B cell (primary cell): Measurements from ENCODE around the gene PAK1IP1. TPM values are rescaled to one million over a fixed set of nuclear protein-coding genes. Genes with fewer than 3 reads are reported as not detected.

Source experiments
- ATAC-seq: fragments of 200-7000 bp; cut with Tn5 transposase; one replicate; pipeline ENCODE4 v1.10.0; 2021; ENCODE audit warnings: low read depth, mild to moderate bottlenecking, moderate number of reproducible peaks, moderate library complexity
- CTCF ChIA-PET: fragments of 350-600 bp; sonication (Branson Sonifier 250); formaldehyde crosslinking; loops from one replicate; lab custom pipeline; 2021; ENCODE audit warnings: antibody characterized with exemption, inconsistent platforms; lab: Charles Lee
- POLR2A ChIA-PET: fragments of 350-600 bp; sonication (Branson Sonifier 250); formaldehyde crosslinking; loops from one replicate; lab custom pipeline; 2021; ENCODE audit warnings: antibody characterized with exemption; lab: Charles Lee
- DNase-seq: peaks from one replicate; pipeline ENCODE4 v3.0.0; 2013
- H2AFZ ChIP-seq: 2 replicates; pipeline ENCODE4 v1.6.1; 2012; ENCODE audit warnings: mild to moderate bottlenecking, low read depth, low read length; ENCODE audit not compliant: insufficient read depth, poor library complexity, severe bottlenecking
- H3K27ac ChIP-seq, 2 donors: 1 replicate in 1 of 2; 2 replicates in 1 of 2; pipeline ENCODE4 v1.5.1; 2012 to 2013; ENCODE audit warnings: low read length in 2 of 2, mild to moderate bottlenecking in 2 of 2, moderate library complexity in 1 of 2
- H3K27me3 ChIP-seq, 4 experiments: fragments of 200-600 bp in 1 of 4; sonication (generic) in 1 of 4; replicated peaks in 1 of 4; 1 replicate in 2 of 4; 2 replicates in 2 of 4; pipeline versions ENCODE4 v1.6.1 to v1.7.0; 2013 to 2016; ENCODE audit warnings: low read length in 3 of 4, mild to moderate bottlenecking in 2 of 4, mixed read lengths in 1 of 4, moderate library complexity in 1 of 4; ENCODE audit not compliant: insufficient read depth in 4 of 4, control insufficient read depth in 3 of 4; ENCODE audit errors: control extremely low read depth in 1 of 4
- H3K36me3 ChIP-seq, 2 experiments: replicated peaks in 1 of 2; 1 replicate in 1 of 2; 2 replicates in 1 of 2; pipeline versions ENCODE4 v1.6.1 to v1.7.1; 2013; ENCODE audit warnings: low read length in 1 of 2; ENCODE audit not compliant: insufficient read depth in 2 of 2, control insufficient read depth in 1 of 2; ENCODE audit errors: control extremely low read depth in 1 of 2, extremely low read depth in 1 of 2
- H3K4me1 ChIP-seq, 2 donors: fragments of 200-600 bp in 1 of 2; sonication (generic) in 1 of 2; 1 replicate in 1 of 2; 2 replicates in 1 of 2; pipeline versions ENCODE4 v1.5.1 to v1.6.1; 2013 to 2017; ENCODE audit warnings: low read length in 2 of 2; ENCODE audit not compliant: control insufficient read depth in 2 of 2, insufficient read depth in 2 of 2
- H3K4me2 ChIP-seq: replicated peaks from 2 replicates; pipeline ENCODE3; 2012; ENCODE audit warnings: mild to moderate bottlenecking, low read depth, low read length; ENCODE audit not compliant: poor library complexity, severe bottlenecking
- H3K4me3 ChIP-seq, 5 experiments: fragments of 200-600 bp in 1 of 5; sonication (generic) in 1 of 5; 1 replicate in 3 of 5; 2 replicates in 2 of 5; pipeline versions ENCODE4 v1.5.1 to v1.7.0; 2011 to 2016; ENCODE audit warnings: low read length in 4 of 5, mild to moderate bottlenecking in 4 of 5, low read depth in 2 of 5, control low read depth in 1 of 5, moderate library complexity in 1 of 5; ENCODE audit not compliant: insufficient read depth in 1 of 5; ENCODE audit errors: control extremely low read depth in 1 of 5, extremely low read depth in 1 of 5
- H3K79me2 ChIP-seq: fragments of 200-600 bp; sonication (generic); one replicate; pipeline ENCODE4 v1.6.0; 2016; ENCODE audit warnings: low read length; ENCODE audit not compliant: control insufficient read depth, insufficient read depth
- H3K9ac ChIP-seq: fragments of 200-600 bp; sonication (generic); 2 replicates; pipeline ENCODE4 v1.6.1; 2017; ENCODE audit warnings: mild to moderate bottlenecking, low read length, moderate library complexity
- H3K9me3 ChIP-seq, 3 donors: one replicate each; pipeline versions ENCODE4 v1.6.1 to v1.7.1; 2013; ENCODE audit warnings: low read length in 2 of 3; ENCODE audit not compliant: control insufficient read depth in 2 of 3, insufficient read depth in 1 of 3; ENCODE audit errors: control extremely low read depth in 1 of 3
- H4K20me1 ChIP-seq: 2 replicates; pipeline ENCODE4 v1.6.0; 2012; ENCODE audit warnings: mild to moderate bottlenecking, low read length; ENCODE audit not compliant: insufficient read depth, control insufficient read depth, poor library complexity, severe bottlenecking
- H3K27ac Mint-ChIP-seq: one replicate; pipeline ENCODE4 v1.8.0; 2021; ENCODE audit warnings: mixed read lengths
- H3K27me3 Mint-ChIP-seq: one replicate; pipeline ENCODE4 v1.8.0; 2021; ENCODE audit warnings: mixed read lengths
- H3K4me1 Mint-ChIP-seq: one replicate; pipeline ENCODE4 v1.8.0; 2021; ENCODE audit warnings: mixed read lengths
- H3K4me3 Mint-ChIP-seq: one replicate; pipeline ENCODE4 v1.8.0; 2021; ENCODE audit warnings: mixed read lengths
- H3K9me3 Mint-ChIP-seq: one replicate; pipeline ENCODE4 v1.8.0; 2022; ENCODE audit warnings: mixed read lengths; ENCODE audit not compliant: insufficient read depth
- EZH2 ChIP-seq: IDR thresholded peaks from 2 replicates; pipeline ENCODE4 v1.6.1; 2012; ENCODE audit warnings: borderline replicate concordance, low read depth, mild to moderate bottlenecking, moderate library complexity, low read length; ENCODE audit not compliant: insufficient read depth, poor library complexity, severe bottlenecking
- WGBS: methylation state at CpG from one replicate; pipeline ENCODE4 v1.1.5; 2013; ENCODE audit warnings: missing lambda C conversion rate; ENCODE audit not compliant: insufficient coverage; 5-methylcytosine and 5-hydroxymethylcytosine counted together
- intact Hi-C: fragments of 100-400 bp; cut with micrococcal nuclease; formaldehyde crosslinking; loops from one replicate; pipeline ENCODE4 v1.10.0; 2022
- polyA plus RNA-seq: library from polyadenylated mRNA; depleted of rRNA; stranded (reverse); fragments of >200 nt; gene quantifications from 2 replicates; pipeline ENCODE4 v1.2.3, GENCODE V29; 2012
- total RNA-seq, 2 donors: library from RNA; stranded (reverse); fragments of 120-200 nt in 1 of 2; gene quantifications; 1 replicate in 1 of 2; 2 replicates in 1 of 2; pipeline versions ENCODE4 v1.2.3 to v1.2.4, GENCODE V29; 2013 to 2022
- TF ChIP-seq, protein P1 (sequence below): fragments of 200-600 bp; IDR thresholded peaks from one replicate; pipeline ENCODE4 v1.8.0; 2022; ENCODE audit warnings: antibody characterized with exemption, mild to moderate bottlenecking

The PAK1IP1 gene
- total and polyA plus RNA-seq, 2 donors (not counting 1 experiment from before 2014, with no cell fraction given): 3.8 to 6.1 TPM

DNA sequence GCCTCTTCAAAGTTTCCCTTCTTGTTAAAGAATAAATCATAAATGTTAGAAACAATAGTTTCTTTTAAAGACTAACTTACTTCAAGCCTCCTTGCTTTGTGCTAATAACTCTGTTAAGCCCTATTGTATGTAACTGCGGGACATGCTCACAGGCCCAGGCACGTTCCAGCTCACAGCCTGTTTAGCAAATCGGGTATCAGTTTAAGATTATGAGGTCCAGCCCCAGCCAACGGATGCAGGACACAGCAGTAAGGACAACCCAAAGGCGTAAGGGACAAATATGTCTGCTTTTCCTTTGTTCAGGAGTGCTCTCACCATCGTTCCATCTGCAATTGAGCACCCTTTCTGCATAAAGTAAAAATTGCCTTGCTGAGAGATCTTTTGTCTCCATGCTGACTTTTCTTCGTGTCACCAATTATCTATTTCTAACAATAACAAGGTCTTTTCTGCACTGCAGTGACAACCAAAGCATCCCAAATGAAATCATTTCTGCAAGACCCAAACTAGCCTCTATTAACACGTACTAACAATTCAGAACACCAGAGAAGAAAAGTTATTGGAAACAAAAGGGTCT is 1.7 kb upstream of the PAK1IP1 start:
- TF ChIP-seq, protein P1, sequence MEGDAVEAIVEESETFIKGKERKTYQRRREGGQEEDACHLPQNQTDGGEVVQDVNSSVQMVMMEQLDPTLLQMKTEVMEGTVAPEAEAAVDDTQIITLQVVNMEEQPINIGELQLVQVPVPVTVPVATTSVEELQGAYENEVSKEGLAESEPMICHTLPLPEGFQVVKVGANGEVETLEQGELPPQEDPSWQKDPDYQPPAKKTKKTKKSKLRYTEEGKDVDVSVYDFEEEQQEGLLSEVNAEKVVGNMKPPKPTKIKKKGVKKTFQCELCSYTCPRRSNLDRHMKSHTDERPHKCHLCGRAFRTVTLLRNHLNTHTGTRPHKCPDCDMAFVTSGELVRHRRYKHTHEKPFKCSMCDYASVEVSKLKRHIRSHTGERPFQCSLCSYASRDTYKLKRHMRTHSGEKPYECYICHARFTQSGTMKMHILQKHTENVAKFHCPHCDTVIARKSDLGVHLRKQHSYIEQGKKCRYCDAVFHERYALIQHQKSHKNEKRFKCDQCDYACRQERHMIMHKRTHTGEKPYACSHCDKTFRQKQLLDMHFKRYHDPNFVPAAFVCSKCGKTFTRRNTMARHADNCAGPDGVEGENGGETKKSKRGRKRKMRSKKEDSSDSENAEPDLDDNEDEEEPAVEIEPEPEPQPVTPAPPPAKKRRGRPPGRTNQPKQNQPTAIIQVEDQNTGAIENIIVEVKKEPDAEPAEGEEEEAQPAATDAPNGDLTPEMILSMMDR: no peak
- TF ChIP-seq EZH2: no peak
- no peaks in the 10 kb centered on the region for H3K9me3 ChIP-seq
- no peak for ATAC-seq
- H3K9ac ChIP-seq: no peak overlapping the region
- Mint-ChIP-seq H3K4me3 (peak overlapping the region; percentile 97), H3K4me1 (peaks cover 30% of the 10 kb centered on the region), H3K27me3 (peaks cover 2% of the 10 kb centered on the region), H3K27ac (peak overlapping the region; percentile 54), H3K9me3 (no peaks in the 10 kb centered on the region)
- intact Hi-C loops: no loop called here
- peaks cover 0 to 6% (median 0%) of the 10 kb centered on the region in 4 experiments for H3K27me3 ChIP-seq
- peak overlapping the region in 2 of 5 experiments; percentile 90 to 97 for H3K4me3 ChIP-seq
- H3K36me3 ChIP-seq: peaks cover 0 to 4% of the 10 kb centered on the region in 2 experiments
- peaks cover 38% of the 10 kb centered on the region for H3K79me2 ChIP-seq
- no peaks in the 10 kb centered on the region for H4K20me1 ChIP-seq
- no peak overlapping the region for H2AFZ ChIP-seq
- H3K27ac ChIP-seq: no peak overlapping the region
- POLR2A ChIA-PET: no interaction called here
- DNase-seq: no peak
- 96% methylated on average over 6 of the region's 8 CpGs for WGBS
- H3K4me2 ChIP-seq: peak overlapping the region; percentile 86
- peaks cover 16 to 28% of the 10 kb centered on the region in 2 donors for H3K4me1 ChIP-seq
- CTCF ChIA-PET: interaction anchor here (3.8 kb wide), 1 partner anchor 181 kb away, joined by 39 read pairs; no protein-coding TSS in a partner anchor

DNA sequence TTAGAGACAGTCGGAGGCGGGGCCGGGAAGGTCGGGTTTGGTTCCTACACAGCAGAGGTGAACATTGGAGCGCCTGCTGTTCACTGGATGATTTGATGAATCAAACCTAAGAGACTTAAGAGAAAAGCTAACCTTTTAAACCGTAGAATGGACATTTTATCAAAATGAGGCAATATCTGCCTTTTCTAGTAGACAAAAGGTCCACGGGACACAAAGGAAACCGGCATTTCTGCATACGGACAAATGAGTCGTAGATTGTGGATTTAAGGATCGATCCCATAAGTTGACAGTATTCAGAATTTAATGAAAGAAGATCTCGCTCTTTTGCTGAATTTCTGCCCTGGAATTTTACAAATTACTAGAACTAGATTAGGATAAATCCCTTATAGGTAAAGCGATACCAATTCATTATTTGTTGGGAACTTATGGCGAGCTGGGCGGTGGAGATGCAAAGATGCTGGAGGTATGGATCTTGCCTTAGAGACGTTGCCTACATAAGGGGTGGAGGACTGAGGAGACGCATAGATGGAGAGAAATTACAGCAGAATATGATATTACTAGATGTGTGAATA is 400 bp downstream of the PAK1IP1 start:
- peak overlapping the region; percentile 87 for H3K9ac ChIP-seq
- 0% methylated on average over 9 of the region's 17 CpGs for WGBS
- H3K27ac Mint-ChIP-seq: peak overlapping the region; percentile 100

More for the DNA sequence above, 400 bp downstream of the PAK1IP1 start:
- peaks cover 30% of the 10 kb centered on the region for H3K4me1 Mint-ChIP-seq
- ATAC-seq (no peak), DNase-seq (no peak)
- Histone ChIP-seq H4K20me1 (no peaks in the 10 kb centered on the region), H3K27ac (peak overlapping the region; percentile 96 to 99), H3K4me1 (peaks cover 16 to 28% of the 10 kb centered on the region in 2 donors), H2AFZ (peak overlapping the region; percentile 90), H3K4me2 (peak overlapping the region; percentile 86), H3K79me2 (peaks cover 39% of the 10 kb centered on the region), H3K27me3 (no peaks in the 10 kb centered on the region), H3K36me3 (peaks cover 0 to 17% of the 10 kb centered on the region in 2 experiments), H3K9me3 (no peaks in the 10 kb centered on the region), H3K4me3 (peak overlapping the region; percentile 73 to 97 (median 95))
- CTCF ChIA-PET: interaction anchor here (0.7 to 3.8 kb wide), 10 partner anchors 24 to 217 kb away, joined by 3 to 39 read pairs (median 4); partner anchors contain the start of gene TMEM14C
- intact Hi-C loops: no loop called here
- no peaks in the 10 kb centered on the region for H3K9me3 Mint-ChIP-seq
- H3K4me3 Mint-ChIP-seq: peak overlapping the region; percentile 97
- POLR2A ChIA-PET: interaction anchor here (0.6 to 2.3 kb wide), 16 partner anchors 24 to 291 kb away, joined by 3 to 16 read pairs (median 4); partner anchors contain the start of gene TMEM14C
- no peak for TF ChIP-seq EZH2
- TF ChIP-seq, protein P1: no peak
- no peaks in the 10 kb centered on the region for H3K27me3 Mint-ChIP-seq
